GM21576 (cell line): ENCODE measurements around the gene FAF1.

ENCODE experiments used
- ATAC-seq: cut with Tn5 transposase; IDR thresholded peaks from one replicate; pipeline ENCODE4 v1.9.1; 2021; ENCODE audit warnings: mild to moderate bottlenecking, moderate library complexity; ENCODE audit not compliant: unreplicated experiment

The FAF1 gene

DNA sequence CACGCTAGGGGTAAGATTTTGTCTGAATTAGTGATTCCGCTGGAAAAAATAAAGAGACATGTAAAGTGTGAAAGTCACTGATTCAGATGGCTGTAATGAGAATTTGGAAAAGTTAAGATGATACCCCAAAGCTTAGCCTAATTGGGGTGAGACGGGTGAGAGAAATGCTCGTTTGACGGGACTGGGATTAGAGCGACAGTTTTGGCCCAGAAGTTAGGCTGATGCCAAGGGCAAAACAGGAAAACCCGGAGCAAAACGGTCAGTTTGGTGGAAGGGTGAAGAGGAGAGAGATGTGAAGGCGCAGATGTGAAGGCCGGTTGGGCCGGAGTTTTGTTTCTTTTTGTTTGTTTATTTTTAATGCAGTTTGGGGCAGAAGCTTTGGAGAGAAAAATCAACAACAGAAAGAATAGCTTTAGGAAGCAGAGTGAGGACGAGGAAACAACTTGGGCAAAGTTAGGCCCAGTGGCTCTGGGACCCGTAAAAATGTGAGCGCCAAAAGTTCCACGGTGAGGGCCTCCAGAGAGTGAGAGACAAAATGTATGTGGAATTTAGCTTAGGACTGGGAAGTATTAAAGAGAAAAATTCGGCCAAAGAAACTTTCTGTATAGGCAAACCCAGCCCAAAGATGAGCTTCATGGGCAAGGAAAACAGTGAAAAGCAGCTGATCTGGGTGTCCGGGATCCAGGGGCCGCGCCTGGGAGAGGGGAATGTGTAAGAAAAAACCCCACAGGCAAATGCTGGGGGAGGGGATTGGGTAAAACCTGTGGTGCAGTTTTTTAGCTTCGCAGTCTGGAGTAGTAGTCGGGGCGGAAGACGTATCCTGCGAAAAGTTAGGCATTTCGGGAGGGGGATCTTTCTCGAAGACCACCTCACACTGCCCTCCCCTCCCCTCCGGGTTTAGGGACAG, 538.0 kb downstream of the FAF1 start:
- ATAC-seq: no peak

DNA sequence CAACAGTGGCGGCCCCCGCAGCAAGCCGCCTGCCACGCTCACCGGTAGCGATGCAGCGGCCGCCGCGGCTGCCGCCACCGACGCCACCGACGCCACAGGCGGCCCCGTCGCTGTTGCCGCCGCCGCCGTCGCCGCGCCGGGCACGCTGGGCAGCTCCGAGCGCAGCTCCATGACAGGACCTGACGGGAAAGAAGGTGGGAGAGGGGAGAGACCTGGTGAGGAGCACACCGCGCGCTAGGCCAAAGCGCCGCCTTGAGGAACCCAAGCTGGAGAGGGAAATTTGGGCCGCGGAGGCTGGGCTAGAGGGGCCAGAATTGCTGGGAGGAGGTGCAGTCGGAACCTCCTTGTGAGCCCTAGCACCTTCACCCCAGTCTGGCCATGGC, 538.7 kb downstream of the FAF1 start:
- no peak for ATAC-seq

DNA sequence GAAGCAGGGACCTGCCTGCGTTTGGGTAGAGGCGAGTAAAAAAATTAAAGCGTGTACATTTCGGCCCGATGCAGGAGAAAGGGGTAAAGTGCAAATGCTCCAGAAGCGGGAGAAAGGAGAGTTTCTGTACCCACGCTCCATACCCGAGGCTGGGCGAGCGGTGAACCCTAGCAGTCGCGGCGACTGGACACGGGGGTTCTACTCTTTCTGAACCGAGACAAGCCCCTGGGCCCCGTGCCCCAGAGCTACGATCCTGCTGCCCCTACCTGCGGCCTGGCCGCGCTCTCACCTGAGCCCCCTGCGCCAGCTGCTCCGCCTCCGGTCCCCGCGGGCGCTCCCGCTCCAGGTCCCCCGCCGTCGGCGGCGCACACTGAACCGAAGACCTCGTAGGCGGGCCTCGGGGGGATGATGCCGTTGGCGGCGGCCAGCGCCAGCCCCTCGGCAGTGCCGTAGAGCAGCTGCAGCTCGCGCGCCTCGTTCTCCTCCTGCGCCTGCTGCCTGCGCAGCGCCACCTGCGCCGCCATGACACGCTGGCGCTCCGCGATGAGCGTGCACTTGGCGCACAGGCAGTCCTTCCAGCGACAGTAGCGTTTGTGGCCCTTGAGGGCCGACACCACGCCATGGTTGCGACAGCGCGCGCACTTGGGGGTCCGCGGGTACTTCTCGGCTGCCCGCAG, 539.2 kb downstream of the FAF1 start:
- no peak for ATAC-seq

DNA sequence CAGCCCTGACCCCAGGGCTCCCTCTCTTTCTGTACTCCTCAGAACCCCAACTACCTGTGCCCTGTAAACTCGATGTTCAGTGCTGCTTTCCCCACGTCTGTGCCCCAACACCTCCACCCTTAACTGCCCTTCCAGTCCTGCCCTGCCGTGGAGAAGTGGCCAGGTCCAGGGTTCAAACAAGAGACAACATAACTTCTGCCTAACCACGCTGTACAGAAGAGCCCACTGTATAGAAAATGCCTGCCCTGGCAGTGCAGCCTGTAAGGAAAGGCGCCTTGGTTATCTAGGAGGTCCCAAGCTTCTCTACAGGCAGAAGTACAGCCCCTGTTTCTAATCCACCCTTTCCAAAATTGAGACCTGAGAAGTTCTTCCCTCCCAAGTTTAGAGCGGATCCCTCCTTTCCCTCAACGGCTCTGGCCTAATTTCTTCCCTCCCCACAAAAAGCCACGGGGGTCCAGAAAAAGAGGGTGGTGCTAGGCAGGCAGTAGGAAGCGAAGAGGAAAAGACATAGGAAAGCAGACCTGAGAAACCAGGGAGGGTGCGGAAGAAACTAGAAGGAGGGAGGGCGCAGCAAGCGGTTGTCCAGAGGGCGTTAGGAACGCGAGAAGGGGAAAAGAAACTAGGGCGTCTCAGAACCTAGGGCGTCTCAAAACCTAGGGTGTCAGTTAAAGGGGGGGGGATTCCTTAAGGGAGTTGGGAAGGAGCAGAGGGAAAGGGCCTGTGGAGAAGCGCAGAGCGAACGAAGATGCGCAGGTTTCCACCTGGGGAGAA, 540.0 kb downstream of the FAF1 start:
- ATAC-seq: no peak

DNA sequence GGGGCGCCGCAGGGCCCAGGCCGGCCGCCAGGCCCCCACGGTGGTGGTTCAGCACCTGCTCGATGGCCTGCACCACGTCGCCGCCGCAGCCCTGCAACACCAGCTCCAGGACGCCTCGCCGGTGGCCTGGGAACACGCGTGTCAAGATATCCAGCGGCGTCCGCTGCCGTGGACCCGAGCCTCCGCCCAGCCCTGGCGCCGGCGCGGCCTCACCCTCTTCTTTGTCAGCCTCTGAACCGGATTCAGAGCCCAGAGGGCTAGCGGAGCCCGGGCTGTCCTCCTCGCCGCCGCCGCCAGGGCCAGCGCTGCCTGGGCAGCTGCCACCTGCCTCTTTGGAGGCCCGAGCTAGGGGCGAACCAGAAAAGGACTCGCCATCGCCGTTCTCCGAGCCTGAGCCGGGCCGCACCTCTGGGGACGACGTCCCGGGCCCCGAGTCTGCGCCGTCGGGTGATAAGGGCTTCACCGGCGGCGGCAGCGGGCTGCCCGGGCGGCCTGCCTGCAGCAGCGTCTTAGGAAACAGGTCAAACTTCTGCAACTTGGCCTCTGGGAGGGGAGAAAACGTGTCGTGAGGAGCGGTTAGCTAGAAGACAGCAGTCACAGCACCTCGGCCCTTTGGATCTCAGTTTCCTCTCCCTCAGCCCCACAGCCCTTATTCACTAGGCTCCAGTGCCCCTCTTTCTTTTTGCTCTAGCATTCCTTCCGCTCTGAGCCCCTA, 540.7 kb downstream of the FAF1 start:
- no peak for ATAC-seq

DNA sequence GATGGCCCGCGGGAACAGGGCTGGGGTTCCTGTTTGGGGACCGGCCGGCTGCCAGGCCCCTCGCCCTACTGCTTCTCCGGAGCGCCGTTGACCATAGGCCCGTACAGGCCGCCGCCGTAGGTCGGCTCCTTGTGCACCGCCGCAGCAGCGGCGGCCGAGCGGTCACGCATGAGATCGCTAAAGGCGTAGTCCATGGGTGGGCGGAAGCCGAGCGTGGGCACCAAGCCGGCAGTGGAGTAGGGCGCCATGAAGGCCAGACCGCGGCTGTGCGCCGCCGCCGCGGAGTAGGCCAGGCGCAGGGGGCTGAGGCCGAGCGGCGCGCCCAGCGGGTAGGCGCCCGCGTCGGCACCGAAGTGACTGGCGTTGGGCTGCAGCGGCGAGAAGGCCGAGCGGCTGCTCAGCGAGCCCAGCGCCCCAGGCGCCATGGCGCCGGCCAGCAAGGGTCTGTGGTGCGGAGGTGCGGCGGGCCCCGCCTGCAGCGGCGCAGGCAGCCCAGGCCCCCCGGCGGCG, 541.4 kb downstream of the FAF1 start:
- ATAC-seq: no peak

DNA sequence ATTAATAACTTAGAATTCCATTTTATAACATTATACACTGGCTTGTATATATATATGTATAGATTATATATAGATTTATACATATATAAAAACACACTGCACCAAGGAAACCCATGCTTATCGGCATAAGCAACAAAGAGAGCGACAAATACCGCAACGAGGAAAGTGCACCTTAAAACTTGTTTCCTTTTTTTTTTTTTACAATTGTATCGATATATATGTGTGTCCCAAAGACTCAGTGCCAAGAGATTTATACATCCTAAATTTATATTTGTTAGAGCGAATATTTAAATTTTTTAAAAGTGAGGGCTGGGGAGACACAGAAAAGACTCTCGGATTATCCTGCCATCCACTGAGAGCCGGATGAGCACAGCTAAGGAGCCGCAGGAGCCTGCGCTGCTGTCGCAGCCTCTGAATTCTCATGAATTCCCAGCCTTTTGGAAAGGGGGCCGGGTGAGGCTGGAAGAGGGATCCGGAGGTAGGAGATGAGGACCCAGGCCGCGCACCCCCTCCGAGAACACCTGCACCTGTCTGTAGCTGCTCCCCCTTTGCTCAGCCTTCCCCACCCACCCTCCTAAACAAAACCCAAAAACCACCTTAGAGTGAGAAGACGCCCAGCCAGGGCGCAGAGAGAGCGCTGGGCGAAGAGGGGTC, 542.0 kb downstream of the FAF1 start:
- ATAC-seq: no peak

DNA sequence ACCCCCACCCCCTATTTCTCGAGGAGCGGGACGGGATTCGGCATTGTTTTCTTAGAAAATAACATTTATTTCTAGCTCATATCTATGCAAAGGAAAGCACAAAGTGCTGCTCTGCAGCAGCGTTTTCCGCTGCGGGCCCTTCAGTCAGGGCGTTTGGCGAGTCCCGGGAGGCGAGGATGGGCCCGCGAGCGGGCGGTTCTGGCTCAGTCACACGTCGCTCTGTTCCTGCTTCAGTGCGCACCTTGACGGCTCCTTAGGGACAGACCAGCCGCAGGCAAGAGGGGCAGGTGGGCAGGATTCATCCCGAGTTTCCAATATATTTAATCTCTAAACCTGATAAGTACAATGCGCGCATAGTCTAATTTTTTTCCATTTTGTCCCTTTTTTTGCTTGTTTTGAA, 542.6 kb downstream of the FAF1 start:
- no peak for ATAC-seq

DNA sequence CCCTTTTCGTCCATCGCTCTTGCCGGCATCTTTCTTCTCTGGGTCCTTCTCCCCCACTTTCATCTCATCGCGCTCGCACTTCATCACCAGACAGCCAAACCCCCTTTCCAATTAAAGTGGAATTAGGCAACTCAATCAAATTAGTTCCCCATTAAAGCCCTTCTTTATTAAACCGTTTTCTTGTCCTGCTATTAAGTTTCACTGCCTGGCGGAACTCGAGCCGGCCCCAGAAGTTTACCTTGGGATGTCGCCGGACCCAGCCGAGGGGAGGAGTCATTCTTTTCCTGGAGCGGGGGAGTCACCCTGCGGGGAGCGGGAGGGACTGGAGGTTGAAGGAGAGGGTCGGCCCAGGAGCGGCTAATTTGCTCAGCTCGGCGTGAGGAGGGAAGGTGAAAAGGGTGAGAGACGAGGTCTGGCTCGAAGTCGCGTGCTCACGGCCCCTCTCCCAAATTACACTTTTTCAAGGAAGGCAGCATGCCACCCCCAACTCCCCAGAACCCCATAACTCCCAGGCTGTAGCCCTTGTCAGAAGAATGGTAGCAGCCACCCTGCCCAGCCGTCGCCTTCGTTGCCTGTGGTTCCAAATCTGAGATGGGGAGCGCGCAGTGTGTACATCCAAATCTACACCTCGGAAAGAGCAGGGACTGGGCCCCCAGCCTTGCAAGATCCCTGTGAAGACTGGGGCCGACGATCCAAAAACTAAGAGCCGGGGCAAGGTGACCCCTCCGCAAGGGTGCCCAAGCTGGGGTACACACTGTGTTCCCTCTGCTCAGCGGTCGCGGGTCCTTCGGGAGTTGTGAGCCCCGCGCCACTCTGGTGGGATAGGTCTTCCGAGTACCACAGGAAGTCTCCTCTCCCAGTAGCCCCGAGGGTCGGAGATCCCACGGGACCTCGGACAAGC, 543.3 kb downstream of the FAF1 start:
- no peak for ATAC-seq

DNA sequence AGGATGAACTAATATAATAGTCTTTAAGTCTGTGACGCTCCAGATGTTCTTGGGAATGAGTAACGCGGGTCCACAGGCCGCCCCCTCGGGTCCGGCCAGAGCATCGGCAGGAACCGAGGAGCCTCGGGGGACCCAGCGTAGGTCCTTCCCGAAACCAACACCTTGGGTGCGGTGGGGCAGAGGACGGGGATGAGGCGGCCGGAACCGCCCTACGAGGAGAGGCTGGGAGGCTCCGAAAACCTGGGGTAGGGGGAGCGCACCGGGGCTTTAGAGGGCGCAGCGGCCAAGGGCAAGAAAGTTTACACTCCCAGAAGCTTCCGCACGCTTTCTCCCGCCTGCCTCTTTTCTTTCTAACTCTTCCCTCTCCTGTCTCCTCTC, 543.9 kb downstream of the FAF1 start:
- no peak for ATAC-seq

DNA sequence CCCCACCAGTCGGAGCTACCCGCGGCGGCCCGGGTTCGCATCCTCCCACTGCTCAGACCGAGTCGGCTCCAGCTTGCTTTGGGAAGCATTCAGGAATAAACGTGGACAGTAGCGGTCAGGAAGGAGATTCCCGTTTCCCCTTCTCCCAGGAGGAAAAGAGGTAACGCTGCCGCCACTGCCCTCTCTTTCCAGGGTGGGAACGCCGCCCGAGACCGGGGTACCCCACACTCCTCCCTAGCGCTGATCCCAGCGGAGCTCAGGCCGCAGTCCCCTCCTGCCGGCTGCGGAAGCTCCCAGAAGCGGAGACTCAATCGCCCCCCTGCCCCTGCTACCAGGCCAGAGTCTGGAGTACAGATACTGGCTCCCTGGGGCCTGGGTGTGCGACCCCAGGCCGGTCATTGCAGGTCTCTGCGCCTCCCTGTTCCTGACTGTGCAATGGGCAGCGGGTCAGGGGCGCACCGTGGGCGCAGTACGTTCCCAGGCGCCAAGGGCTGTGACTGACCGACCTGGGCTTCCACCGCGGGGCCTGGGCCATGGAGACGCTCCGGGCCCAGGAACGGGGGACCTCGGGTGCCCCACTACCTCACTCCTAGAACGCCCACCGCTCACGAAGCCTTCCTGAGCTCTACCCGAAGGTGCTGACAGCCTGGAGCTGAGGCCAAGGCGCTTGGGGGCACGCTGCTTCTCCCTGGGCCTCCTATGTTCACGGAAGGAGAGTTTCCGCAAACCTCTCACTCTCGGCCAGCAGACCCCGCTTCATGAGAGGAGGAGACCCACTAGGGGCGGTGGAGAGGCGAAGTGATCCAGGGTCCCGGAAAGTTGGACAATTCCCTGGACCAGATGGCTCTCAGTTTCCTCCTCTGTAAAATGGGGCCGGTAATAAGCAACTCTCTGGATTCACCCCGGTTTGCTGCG, 544.6 kb downstream of the FAF1 start:
- no peak for ATAC-seq

DNA sequence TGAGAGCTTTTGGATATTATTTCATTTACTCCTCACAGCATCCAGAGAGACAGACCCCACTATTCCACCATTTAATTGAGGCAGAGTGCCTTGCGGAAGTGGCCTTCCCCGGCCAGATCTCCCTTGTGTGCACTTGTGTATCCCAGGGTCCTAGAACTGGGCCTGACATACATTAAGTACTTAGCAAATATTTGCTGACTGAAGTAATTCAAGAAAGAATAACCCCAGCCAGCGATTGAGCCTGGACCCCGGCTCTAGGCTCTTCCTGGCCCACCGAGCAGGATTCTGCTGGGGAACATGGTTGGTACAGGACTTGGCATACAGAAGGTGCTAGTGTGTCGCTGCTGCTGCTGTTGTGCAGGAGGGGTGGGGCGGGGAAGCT, 545.2 kb downstream of the FAF1 start:
- ATAC-seq: no peak

DNA sequence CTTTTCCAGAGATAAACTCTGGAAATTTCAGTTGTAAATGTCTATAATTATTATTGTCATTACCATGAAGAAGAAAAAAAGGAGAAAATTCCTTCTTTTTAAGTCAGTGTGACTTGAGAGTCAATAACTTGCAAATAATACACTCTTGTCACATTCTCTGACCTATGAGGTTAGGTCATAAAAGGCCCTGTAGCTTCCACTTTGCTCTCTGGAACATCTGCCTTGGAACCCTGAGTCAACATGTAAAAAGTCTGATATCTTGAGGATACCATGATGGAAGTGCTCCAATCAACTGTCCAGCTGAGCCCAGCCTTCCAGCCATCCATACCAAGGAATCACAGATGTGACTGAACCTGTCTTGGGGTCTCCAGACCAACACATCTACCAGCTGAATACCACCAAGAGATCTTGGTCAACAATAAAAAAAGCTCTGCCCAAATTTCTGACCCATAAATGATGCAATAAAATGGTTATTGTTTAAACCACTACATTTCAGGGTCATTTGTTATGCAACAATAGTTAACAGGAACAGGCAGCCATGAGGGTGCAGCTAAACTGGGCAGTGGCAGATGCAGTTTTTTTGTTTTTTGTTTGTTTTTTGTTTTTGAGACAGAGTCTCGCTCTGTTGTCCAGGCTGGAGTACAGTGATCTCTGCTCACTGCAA, 547.1 kb downstream of the FAF1 start:
- no peak for ATAC-seq

DNA sequence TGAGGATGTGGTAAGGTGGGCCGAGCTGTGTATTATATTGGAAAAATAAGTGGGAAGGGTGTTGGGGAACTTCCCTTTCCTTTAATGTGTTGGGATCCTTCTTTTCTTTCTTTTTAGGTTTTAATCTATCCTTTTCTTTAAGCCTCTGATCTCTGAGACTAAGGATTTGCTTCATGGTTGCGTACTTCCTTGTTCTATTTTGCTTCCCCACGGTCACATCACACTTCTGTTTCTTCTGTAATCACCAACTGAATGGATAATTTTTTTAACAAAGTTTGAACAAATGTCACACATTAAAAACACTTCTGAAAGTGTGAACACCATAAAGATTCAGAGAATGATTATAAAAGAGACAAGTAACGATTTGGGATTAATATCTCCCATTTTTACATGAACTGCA, 554.3 kb downstream of the FAF1 start:
- ATAC-seq: no peak

DNA sequence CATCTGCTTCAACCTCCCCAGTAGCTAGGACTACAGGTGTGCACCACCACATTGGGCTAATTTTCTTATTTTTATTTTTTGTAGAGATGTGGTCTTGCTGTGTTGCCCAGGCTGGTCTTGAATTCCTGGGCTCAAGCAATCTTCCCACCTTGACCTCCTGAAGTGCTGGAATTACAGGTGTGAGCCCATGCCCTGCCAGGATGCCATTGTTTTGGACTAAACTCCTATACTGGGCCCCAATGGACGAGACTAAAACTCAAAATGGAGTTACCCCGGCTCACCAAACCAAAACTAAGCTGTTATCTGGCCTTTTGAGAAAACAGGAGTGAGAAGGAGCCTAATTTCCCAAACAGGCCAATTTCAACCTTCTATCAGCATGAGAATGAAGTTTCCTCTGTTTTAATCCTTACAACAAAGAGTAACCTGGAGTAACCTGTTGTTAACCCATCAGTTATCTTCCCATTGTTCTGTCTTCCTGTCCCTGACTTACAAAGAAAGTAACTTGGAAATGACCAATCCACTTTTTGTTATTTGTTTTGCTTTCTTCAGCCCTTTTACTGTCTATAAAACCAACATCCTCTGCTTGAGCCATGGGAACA, 566.4 kb downstream of the FAF1 start:
- no peak for ATAC-seq
